NCI-H226 (cell line): ENCODE measurements around the gene RND1.

Experiments
- DNase-seq: peaks from one replicate; pipeline ENCODE4 v3.0.0-alpha.2; 2015

The RND1 gene

GRCh38 chr12:48826209-48826855, 39.3 kb downstream of the RND1 start:
- no peak for DNase-seq

GRCh38 chr12:48824905-48825304, 40.8 kb downstream of the RND1 start:
- DNase-seq = no peak

- no peak for DNase-seq
These were observed 41.6 kb downstream of the RND1 start for GRCh38 chr12:48824112-48824511.

- no peak for DNase-seq
These were observed 42.4 kb downstream of the RND1 start for GRCh38 chr12:48823281-48823680.

- no peak for DNase-seq
These were observed 43.0 kb downstream of the RND1 start for GRCh38 chr12:48822711-48823110.

- DNase-seq = no peak
These were observed 43.5 kb downstream of the RND1 start for GRCh38 chr12:48822139-48822538.

- no peak for DNase-seq
These were observed 45.5 kb downstream of the RND1 start for GRCh38 chr12:48819986-48820725.

- DNase-seq = no peak
These were observed 46.7 kb downstream of the RND1 start for GRCh38 chr12:48818831-48819590.

GRCh38 chr12:48817873-48818830, 47.5 kb downstream of the RND1 start, which contains the start of gene CACNB3:
Gene CACNB3 (plus strand): TSS chr12:48818496. CDS start chr12:48818930, 434 bp downstream.
- peak; percentile 62 for DNase-seq

GRCh38 chr12:48816143-48816854, 49.4 kb downstream of the RND1 start:
- DNase-seq = no peak

- peak; percentile 89 for DNase-seq
These were observed 50.3 kb downstream of the RND1 start for GRCh38 chr12:48815126-48816110.

- DNase-seq = peak; percentile 83
These were observed 51.2 kb downstream of the RND1 start for GRCh38 chr12:48814262-48815125.

GRCh38 chr12:48813465-48814261, 52.0 kb downstream of the RND1 start:
- DNase-seq = no peak

GRCh38 chr12:48812389-48812788, 53.3 kb downstream of the RND1 start:
- DNase-seq = no peak

GRCh38 chr12:48811437-48812090, 54.1 kb downstream of the RND1 start:
- no peak for DNase-seq

- DNase-seq = peak; percentile 86
These were observed 54.7 kb downstream of the RND1 start for GRCh38 chr12:48810903-48811431.

- DNase-seq = no peak
These were observed 57.7 kb downstream of the RND1 start for GRCh38 chr12:48807981-48808380.
